H9 (cell line): ENCODE data around the gene ZNF780A. TPM values are rescaled to one million over a fixed set of nuclear protein-coding genes. Genes with fewer than 3 reads are reported as not detected.

Experiments
- DNase-seq: peaks from one replicate; pipeline ENCODE4 v3.0.0-alpha.2; 2017
- H2AFZ ChIP-seq: one replicate; pipeline ENCODE4 v1.6.1; 2013; ENCODE audit warnings: mild to moderate bottlenecking, low read length, control low read depth, moderate library complexity
- H2AK5ac ChIP-seq: 2 replicates; pipeline ENCODE4 v1.6.1; 2013; ENCODE audit warnings: low read length, control low read depth, mixed read lengths; ENCODE audit not compliant: insufficient read length
- H2BK120ac ChIP-seq: one replicate; pipeline ENCODE4 v1.6.1; 2013; ENCODE audit warnings: low read depth, mild to moderate bottlenecking, low read length, control low read depth, inconsistent platforms; ENCODE audit not compliant: poor library complexity, severe bottlenecking
- H2BK12ac ChIP-seq: 2 replicates; pipeline ENCODE4 v1.6.1; 2013; ENCODE audit warnings: low read length, control low read depth, mixed read lengths, low read depth; ENCODE audit not compliant: insufficient read length
- H2BK15ac ChIP-seq: 2 replicates; pipeline ENCODE4 v1.6.1; 2013; ENCODE audit warnings: low read depth, low read length, control low read depth
- H2BK20ac ChIP-seq: one replicate; pipeline ENCODE4 v1.6.1; 2013; ENCODE audit warnings: low read depth, mild to moderate bottlenecking, low read length, control low read depth, inconsistent platforms; ENCODE audit not compliant: poor library complexity, severe bottlenecking
- H2BK5ac ChIP-seq: 2 replicates; pipeline ENCODE4 v1.6.1; 2013; ENCODE audit warnings: low read length, control low read depth, mixed read lengths; ENCODE audit not compliant: insufficient read length
- H3K14ac ChIP-seq: 2 replicates; pipeline ENCODE4 v1.6.1; 2013; ENCODE audit warnings: low read length, control low read depth; ENCODE audit not compliant: insufficient read depth
- H3K18ac ChIP-seq: 2 replicates; pipeline ENCODE4 v1.6.1; 2013; ENCODE audit warnings: low read depth, mild to moderate bottlenecking, mixed read lengths, low read length, control low read depth; ENCODE audit not compliant: insufficient read length
- H3K23ac ChIP-seq: 2 replicates; pipeline ENCODE4 v1.6.1; 2013; ENCODE audit warnings: low read length, control low read depth, mixed read lengths, low read depth; ENCODE audit not compliant: insufficient read length
- H3K23me2 ChIP-seq: 2 replicates; pipeline ENCODE4 v1.6.1; 2013; ENCODE audit warnings: low read depth, mild to moderate bottlenecking, mixed read lengths, low read length, control low read depth; ENCODE audit not compliant: insufficient read length, poor library complexity, severe bottlenecking
- H3K27ac ChIP-seq: 2 replicates; pipeline ENCODE4 v1.5.1; 2013; ENCODE audit warnings: low read length, control low read depth, mixed read lengths, low read depth; ENCODE audit not compliant: insufficient read length
- H3K27me3 ChIP-seq: 2 replicates; pipeline ENCODE4 v1.6.1; 2013; ENCODE audit warnings: low read length, control low read depth, inconsistent platforms; ENCODE audit not compliant: insufficient read depth
- H3K4ac ChIP-seq: 2 replicates; pipeline ENCODE4 v1.6.1; 2013; ENCODE audit warnings: low read depth, mild to moderate bottlenecking, control low read depth, inconsistent platforms, low read length, moderate library complexity
- H3K4me1 ChIP-seq: 2 replicates; pipeline ENCODE4 v1.6.1; 2013; ENCODE audit warnings: low read length, control low read depth, inconsistent platforms; ENCODE audit not compliant: insufficient read depth
- H3K4me2 ChIP-seq: 2 replicates; pipeline ENCODE4 v1.6.1; 2013; ENCODE audit warnings: low read length, control low read depth, mixed read lengths; ENCODE audit not compliant: insufficient read length, insufficient read depth
- H3K56ac ChIP-seq: 2 replicates; pipeline ENCODE4 v1.6.1; 2013; ENCODE audit warnings: low read depth, mild to moderate bottlenecking, mixed read lengths, low read length, control low read depth; ENCODE audit not compliant: insufficient read length
- H3K79me1 ChIP-seq: 2 replicates; pipeline ENCODE4 v1.6.1; 2013; ENCODE audit warnings: low read depth, mild to moderate bottlenecking, moderate library complexity, low read length, control low read depth, inconsistent platforms; ENCODE audit not compliant: insufficient read depth, poor library complexity, severe bottlenecking
- H3K79me2 ChIP-seq: 2 replicates; pipeline ENCODE4 v1.6.1; 2013; ENCODE audit warnings: low read length, control low read depth, inconsistent platforms; ENCODE audit not compliant: insufficient read depth
- H3K9ac ChIP-seq: 2 replicates; pipeline ENCODE4 v1.6.1; 2013; ENCODE audit warnings: low read length, control low read depth, mixed read lengths; ENCODE audit not compliant: insufficient read length; ENCODE audit errors: extremely low read depth
- H3K9me3 ChIP-seq: one replicate; pipeline ENCODE4 v1.6.1; 2013; ENCODE audit warnings: low read depth, low read length, inconsistent platforms; ENCODE audit not compliant: control insufficient read depth
- H3T11ph ChIP-seq: one replicate; pipeline ENCODE4 v1.6.1; 2013; ENCODE audit warnings: mild to moderate bottlenecking, low read length, control low read depth, inconsistent platforms
- H4K20me1 ChIP-seq: one replicate; pipeline ENCODE4 v1.6.1; 2013; ENCODE audit not compliant: control insufficient read depth, insufficient read length, insufficient read depth
- H4K5ac ChIP-seq: 2 replicates; pipeline ENCODE4 v1.6.1; 2013; ENCODE audit warnings: low read depth, mild to moderate bottlenecking, mixed read lengths, low read length, control low read depth; ENCODE audit not compliant: insufficient read length
- H4K8ac ChIP-seq: replicated peaks from 2 replicates; pipeline ENCODE4 v1.6.1; 2013; ENCODE audit warnings: low read length, control low read depth, mixed read lengths, low read depth; ENCODE audit not compliant: insufficient read length
- H4K91ac ChIP-seq: 2 replicates; pipeline ENCODE4 v1.6.1; 2013; ENCODE audit warnings: low read depth, mild to moderate bottlenecking, moderate library complexity, mixed read lengths, low read length, control low read depth; ENCODE audit not compliant: insufficient read length
- H3K27ac Mint-ChIP-seq, 3 experiments: 2 replicates in 2 of 3; 3 replicates in 1 of 3; pipeline ENCODE4 v1.8.0; 2020 to 2021; ENCODE audit warnings: mixed read lengths in 3 of 3, mild to moderate bottlenecking in 1 of 3, moderate library complexity in 1 of 3
- H3K27me3 Mint-ChIP-seq: 2 replicates; pipeline ENCODE4 v1.8.0; 2021; ENCODE audit warnings: low read depth, mild to moderate bottlenecking, moderate library complexity, mixed read lengths
- H3K36me3 Mint-ChIP-seq, 3 experiments: 2 replicates in 2 of 3; 3 replicates in 1 of 3; pipeline ENCODE4 v1.8.0; 2020 to 2021; ENCODE audit warnings: low read depth in 3 of 3, mixed read lengths in 3 of 3; ENCODE audit not compliant: insufficient read depth in 1 of 3
- H3K4me1 Mint-ChIP-seq, 2 experiments: 2 replicates each; pipeline ENCODE4 v1.8.0; 2020; ENCODE audit warnings: mixed read lengths in 2 of 2
- H3K4me3 Mint-ChIP-seq, 2 experiments: 2 replicates in 1 of 2; 3 replicates in 1 of 2; pipeline ENCODE4 v1.8.0; 2020 to 2021; ENCODE audit warnings: mild to moderate bottlenecking in 2 of 2, mixed read lengths in 2 of 2, moderate library complexity in 1 of 2
- H3K9me3 Mint-ChIP-seq, 2 experiments: 2 replicates in 1 of 2; 3 replicates in 1 of 2; pipeline ENCODE4 v1.8.0; 2020; ENCODE audit warnings: mild to moderate bottlenecking in 2 of 2, mixed read lengths in 2 of 2, moderate library complexity in 1 of 2
- WGBS: extraction: QIAGEN DNeasy Blood & Tissue Kit; methylation state at CpG from one replicate; pipeline ENCODE4 v1.1.7; 2013; ENCODE audit warnings: missing lambda C conversion rate, low lambda C conversion rate, mixed read lengths; ENCODE audit not compliant: insufficient read length; ENCODE audit errors: extremely low coverage; 5-methylcytosine and 5-hydroxymethylcytosine counted together
- total RNA-seq: library from RNA; stranded (reverse); gene quantifications from 2 replicates; pipeline ENCODE4 v1.2.1, GENCODE V29; 2021
- TF ChIP-seq, protein P1 (sequence below): fragments of 200-600 bp; sonication (generic); conservative IDR thresholded peaks from 3 replicates; pipeline ENCODE4 v1.8.0; 2021; ENCODE audit warnings: antibody characterized with exemption, mild to moderate bottlenecking

Gene ZNF780A
- total RNA-seq, 1 experiment from 2014 or later: 16.7 TPM

DNA sequence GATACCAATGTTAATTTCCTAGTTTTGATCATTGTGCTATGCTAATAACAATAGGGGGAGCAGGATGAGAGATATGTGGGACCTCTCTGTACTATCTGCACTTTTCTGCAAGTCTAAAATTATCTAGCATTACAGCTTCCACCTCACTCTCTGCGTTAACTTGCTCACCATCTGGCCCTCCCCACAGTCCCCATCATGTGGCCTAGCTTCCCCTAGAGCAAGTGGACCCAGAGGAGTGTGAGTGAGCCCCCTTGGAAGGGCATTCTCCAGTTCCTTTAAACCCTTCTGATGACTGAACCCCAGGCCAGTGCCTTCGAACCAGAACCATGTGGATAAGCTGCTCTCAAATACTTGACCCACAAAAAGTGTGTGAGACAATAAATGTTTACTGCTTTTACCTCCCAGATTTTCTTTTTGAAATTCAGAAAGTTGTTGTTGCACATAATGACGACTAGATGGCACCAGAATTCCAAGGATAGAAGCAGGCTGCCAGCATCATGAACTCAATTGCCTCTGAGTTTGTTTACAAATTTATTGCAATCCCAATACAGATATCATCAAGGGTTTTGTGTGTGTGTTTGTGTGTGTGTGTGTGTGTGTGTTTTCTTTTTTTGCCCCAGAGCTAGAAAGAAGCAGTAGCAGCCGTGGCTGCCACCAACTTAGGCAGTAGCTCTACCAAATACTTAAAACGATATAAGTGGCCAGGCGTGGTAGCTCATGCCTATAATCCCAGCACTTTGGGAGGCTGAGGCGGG is 49.0 kb upstream of the ZNF780A start:
- H2AK5ac ChIP-seq: no peak overlapping the region
- H3K9me3 Mint-ChIP-seq: peaks cover 18 to 19% of the 10 kb centered on the region in 2 experiments
- H4K8ac ChIP-seq: no peak overlapping the region
- no peaks in the 10 kb centered on the region for H3K79me2 ChIP-seq
- DNase-seq: no peak
- no peak overlapping the region for H3K9ac ChIP-seq
- H2BK20ac ChIP-seq: no peak overlapping the region
- H3K27ac Mint-ChIP-seq: no peak overlapping the region; a peak in 1 of 7 replicates
- no peak overlapping the region for H3K27ac ChIP-seq
- no peak overlapping the region for H4K91ac ChIP-seq
- no peak overlapping the region for H2BK5ac ChIP-seq
- H2BK120ac ChIP-seq: no peak overlapping the region
- no peak overlapping the region for H3T11ph ChIP-seq
- no peak overlapping the region for H2BK15ac ChIP-seq
- no peak overlapping the region for H3K23ac ChIP-seq
- no peak overlapping the region for H3K4ac ChIP-seq
- no peaks in the 10 kb centered on the region for H3K36me3 Mint-ChIP-seq
- no peaks in the 10 kb centered on the region for H3K27me3 ChIP-seq
- H2AFZ ChIP-seq: no peak overlapping the region
- no peak overlapping the region for H2BK12ac ChIP-seq
- TF ChIP-seq, protein P1, sequence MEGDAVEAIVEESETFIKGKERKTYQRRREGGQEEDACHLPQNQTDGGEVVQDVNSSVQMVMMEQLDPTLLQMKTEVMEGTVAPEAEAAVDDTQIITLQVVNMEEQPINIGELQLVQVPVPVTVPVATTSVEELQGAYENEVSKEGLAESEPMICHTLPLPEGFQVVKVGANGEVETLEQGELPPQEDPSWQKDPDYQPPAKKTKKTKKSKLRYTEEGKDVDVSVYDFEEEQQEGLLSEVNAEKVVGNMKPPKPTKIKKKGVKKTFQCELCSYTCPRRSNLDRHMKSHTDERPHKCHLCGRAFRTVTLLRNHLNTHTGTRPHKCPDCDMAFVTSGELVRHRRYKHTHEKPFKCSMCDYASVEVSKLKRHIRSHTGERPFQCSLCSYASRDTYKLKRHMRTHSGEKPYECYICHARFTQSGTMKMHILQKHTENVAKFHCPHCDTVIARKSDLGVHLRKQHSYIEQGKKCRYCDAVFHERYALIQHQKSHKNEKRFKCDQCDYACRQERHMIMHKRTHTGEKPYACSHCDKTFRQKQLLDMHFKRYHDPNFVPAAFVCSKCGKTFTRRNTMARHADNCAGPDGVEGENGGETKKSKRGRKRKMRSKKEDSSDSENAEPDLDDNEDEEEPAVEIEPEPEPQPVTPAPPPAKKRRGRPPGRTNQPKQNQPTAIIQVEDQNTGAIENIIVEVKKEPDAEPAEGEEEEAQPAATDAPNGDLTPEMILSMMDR: peak; percentile 81
- no peak overlapping the region for H3K4me2 ChIP-seq
- no peaks in the 10 kb centered on the region for H3K4me1 ChIP-seq
- no peak overlapping the region for H3K56ac ChIP-seq
- H3K18ac ChIP-seq: no peak overlapping the region
- no peaks in the 10 kb centered on the region for H4K20me1 ChIP-seq
- no peak overlapping the region for H3K14ac ChIP-seq
- H4K5ac ChIP-seq: no peak overlapping the region
- no peaks in the 10 kb centered on the region for H3K23me2 ChIP-seq
- peaks cover 14% of the 10 kb centered on the region for H3K27me3 Mint-ChIP-seq
- no peaks in the 10 kb centered on the region for H3K4me1 Mint-ChIP-seq
- H3K79me1 ChIP-seq: no peaks in the 10 kb centered on the region
- WGBS: no CpG with 5 or more reads among the region's 7 CpGs
- H3K9me3 ChIP-seq: no peaks in the 10 kb centered on the region
- H3K4me3 Mint-ChIP-seq: no peak overlapping the region; a peak in 1 of 5 replicates
